Urothelium cell line (cell line): Measurements from ENCODE around the gene LDLRAD3.

Experiments used
- DNase-seq: peaks from one replicate; pipeline ENCODE4 v3.0.0; 2011; ENCODE audit warnings: low spot score, mixed read lengths
- FAIRE-seq: peaks from 2 replicates; lab custom pipeline; 2011; peaks lifted over from hg19 to GRCh38; lab: Jason Lieb, UNC

Gene LDLRAD3

GRCh38 chr11:35953081-35953760, 9.4 kb downstream of the LDLRAD3 start:
- DNase-seq (no peak), FAIRE-seq (no peak)

GRCh38 chr11:35954205-35954604, 10.3 kb downstream of the LDLRAD3 start:
- DNase-seq = no peak
- FAIRE-seq = no peak

GRCh38 chr11:35955636-35956035, 11.8 kb downstream of the LDLRAD3 start:
- FAIRE-seq = no peak
- DNase-seq = no peak

- DNase-seq (no peak), FAIRE-seq (no peak)
Observed at GRCh38 chr11:35962369-35963138, 18.7 kb downstream of the LDLRAD3 start.

- DNase-seq (no peak), FAIRE-seq (no peak)
Observed at GRCh38 chr11:35963911-35964310, 20.0 kb downstream of the LDLRAD3 start.

- FAIRE-seq (no peak), DNase-seq (no peak)
Observed at GRCh38 chr11:35964841-35965240, 21.0 kb downstream of the LDLRAD3 start.

GRCh38 chr11:35967042-35967441, 23.2 kb downstream of the LDLRAD3 start:
- FAIRE-seq (no peak), DNase-seq (no peak)

- DNase-seq (no peak), FAIRE-seq (no peak)
Observed at GRCh38 chr11:35968386-35969088, 24.7 kb downstream of the LDLRAD3 start.

GRCh38 chr11:35969089-35970042, 25.5 kb downstream of the LDLRAD3 start:
- DNase-seq (no peak), FAIRE-seq (no peak)

- DNase-seq (no peak), FAIRE-seq (no peak)
Observed at GRCh38 chr11:35970445-35970844, 26.6 kb downstream of the LDLRAD3 start.

- FAIRE-seq = no peak
- no peak for DNase-seq
Observed at GRCh38 chr11:35971841-35972422, 28.1 kb downstream of the LDLRAD3 start.

GRCh38 chr11:35974882-35975589, 31.2 kb downstream of the LDLRAD3 start:
- no peak for FAIRE-seq
- no peak for DNase-seq

GRCh38 chr11:35976434-35976833, 32.6 kb downstream of the LDLRAD3 start:
- no peak for FAIRE-seq

GRCh38 chr11:35978183-35978582, 34.3 kb downstream of the LDLRAD3 start:
- FAIRE-seq = no peak
- no peak for DNase-seq

More at GRCh38 chr11:35976434-35976833, 32.6 kb downstream of the LDLRAD3 start:
- no peak for DNase-seq

- FAIRE-seq = no peak
- DNase-seq = no peak
Observed at GRCh38 chr11:35978891-35979290, 35.0 kb downstream of the LDLRAD3 start.

GRCh38 chr11:35980686-35981390, 37.0 kb downstream of the LDLRAD3 start:
- FAIRE-seq (no peak), DNase-seq (no peak)

- DNase-seq = no peak
- no peak for FAIRE-seq
Observed at GRCh38 chr11:35981581-35981980, 37.7 kb downstream of the LDLRAD3 start.

GRCh38 chr11:35982061-35982460, 38.2 kb downstream of the LDLRAD3 start:
- DNase-seq (no peak), FAIRE-seq (no peak)

GRCh38 chr11:35983981-35984380, 40.1 kb downstream of the LDLRAD3 start:
- DNase-seq (no peak), FAIRE-seq (no peak)
